ENCODE results near the gene CACNA1A.

CACNA1A gene

DNA sequence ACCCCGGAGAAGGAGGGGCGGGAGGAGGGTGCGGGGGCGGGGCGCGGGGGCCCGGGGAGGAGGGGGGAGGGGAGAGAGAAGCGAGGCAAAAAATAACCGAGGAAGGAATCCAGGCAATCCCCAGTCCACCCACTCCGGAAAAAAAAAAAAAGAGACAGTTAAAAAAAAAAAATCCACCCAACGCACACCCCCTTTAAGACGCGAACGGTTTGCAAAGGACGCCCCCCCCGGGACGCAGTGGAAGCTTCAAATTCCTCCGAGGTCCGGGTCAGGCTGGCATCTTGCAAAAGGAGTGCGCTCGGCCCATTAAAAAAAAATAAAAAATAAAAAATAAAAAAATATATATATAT lies at the start of gene CACNA1A:
Gene CACNA1A (minus strand): TSS at position 9 of the 350 bp plus-strand sequence. CDS start 255 bp downstream, outside the sequence.
- TF ChIP-seq CTCF (IDR thresholded peaks at IDR 0.05; ENCODE audit: low read length, missing control alignments): no peak
- no peak for DNase-seq (ENCODE audit: low read depth)
- no peak within 1 kb of the TSS for H3K4me3 ChIP-seq (replicated peaks; ENCODE audit: low read depth, low read length)

DNA sequence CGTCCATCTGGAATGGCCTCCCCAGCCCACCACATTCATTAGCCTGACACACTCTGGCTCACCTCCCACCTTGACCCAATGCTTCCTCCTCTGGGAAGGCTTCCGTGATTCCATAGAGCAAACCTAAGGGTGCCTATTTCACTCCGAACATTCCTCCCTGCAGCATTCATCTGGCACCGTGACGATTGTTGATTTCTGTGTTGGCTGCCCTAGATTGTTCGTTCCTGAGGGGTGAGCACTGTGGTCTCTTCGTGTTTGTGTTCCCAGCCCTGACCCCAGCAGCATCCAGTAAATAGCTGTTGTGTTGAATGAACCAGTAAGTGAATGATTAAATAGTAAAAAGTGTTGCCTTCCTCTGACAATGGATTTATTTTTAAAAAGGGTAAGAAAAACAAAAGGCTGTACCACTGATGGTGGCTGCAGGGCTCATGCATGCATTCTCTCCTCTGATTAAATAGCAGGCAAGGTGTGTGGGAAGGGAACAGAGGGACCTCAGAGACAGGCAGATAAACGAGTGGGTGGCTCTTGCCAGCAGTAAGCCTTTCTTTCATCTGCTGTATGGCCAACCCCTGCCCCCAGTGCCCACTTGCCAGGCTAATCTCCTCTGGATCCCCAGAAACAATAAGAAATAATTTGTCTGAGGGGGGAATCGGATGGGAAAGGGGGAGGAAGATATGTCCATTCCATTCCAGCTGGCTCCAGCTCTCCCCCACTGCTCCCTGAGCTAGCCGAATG lies 48.4 kb upstream of the CACNA1A start:
- H3K4me3 ChIP-seq (replicated peaks; ENCODE audit: low read depth, low read length): no peak overlapping the region
- no peak for DNase-seq (ENCODE audit: low read depth)
- no peak for TF ChIP-seq CTCF (IDR thresholded peaks at IDR 0.05; ENCODE audit: low read length, missing control alignments)

- DNase-seq (ENCODE audit: low read depth): no peak
- no peak for TF ChIP-seq CTCF (IDR thresholded peaks at IDR 0.05; ENCODE audit: low read length, missing control alignments)
Observed at GRCh38 chr19:13553880-13554400, 47.7 kb upstream of the CACNA1A start.

DNA sequence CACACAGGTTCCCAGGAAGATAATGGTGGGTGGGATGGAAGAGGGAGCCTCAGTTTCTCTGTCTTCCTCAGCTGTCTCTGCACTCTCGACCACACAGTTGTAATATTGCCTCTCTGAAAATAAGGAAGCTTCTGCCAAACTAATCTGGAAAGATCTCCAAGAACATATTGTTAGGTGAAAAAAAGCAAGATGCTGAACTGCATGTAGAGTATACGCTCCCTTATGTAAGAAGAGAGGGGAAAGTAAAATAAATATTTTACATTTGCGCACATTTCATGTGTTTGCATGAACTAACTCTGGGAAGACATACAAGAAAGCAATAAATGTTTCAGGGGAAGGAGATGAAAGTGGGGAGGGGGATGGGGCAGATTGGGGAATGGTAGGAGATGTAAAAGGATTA lies 41.9 kb upstream of the CACNA1A start:
- H3K4me3 ChIP-seq (replicated peaks; ENCODE audit: low read depth, low read length): no peak overlapping the region
- DNase-seq (ENCODE audit: low read depth): no peak
- TF ChIP-seq CTCF (IDR thresholded peaks at IDR 0.05; ENCODE audit: low read length, missing control alignments): no peak

More at GRCh38 chr19:13553880-13554400, 47.7 kb upstream of the CACNA1A start:
- H3K4me3 ChIP-seq (replicated peaks; ENCODE audit: low read depth, low read length): no peak overlapping the region

DNA sequence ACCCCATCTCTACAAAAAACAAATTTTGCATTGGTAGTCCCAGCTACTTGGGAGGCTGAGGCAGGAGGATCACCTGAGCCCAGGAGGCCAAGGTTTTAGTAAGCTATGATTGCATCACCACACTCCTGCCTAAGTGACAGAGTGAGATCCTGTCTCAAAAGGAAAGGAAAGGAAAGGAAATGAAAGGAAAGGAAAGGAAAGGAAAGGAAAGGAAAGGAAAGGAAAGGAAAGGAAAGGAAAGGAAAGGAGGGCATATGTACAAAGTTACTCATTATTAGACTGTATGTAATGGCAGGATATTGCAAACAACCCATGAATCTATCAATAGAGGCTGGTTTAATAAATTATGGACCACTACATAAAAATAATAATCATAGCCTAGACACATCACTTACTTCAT lies 40.8 kb upstream of the CACNA1A start:
- no peak overlapping the region for H3K4me3 ChIP-seq (replicated peaks; ENCODE audit: low read depth, low read length)
- no peak for TF ChIP-seq CTCF (IDR thresholded peaks at IDR 0.05; ENCODE audit: low read length, missing control alignments)

DNA sequence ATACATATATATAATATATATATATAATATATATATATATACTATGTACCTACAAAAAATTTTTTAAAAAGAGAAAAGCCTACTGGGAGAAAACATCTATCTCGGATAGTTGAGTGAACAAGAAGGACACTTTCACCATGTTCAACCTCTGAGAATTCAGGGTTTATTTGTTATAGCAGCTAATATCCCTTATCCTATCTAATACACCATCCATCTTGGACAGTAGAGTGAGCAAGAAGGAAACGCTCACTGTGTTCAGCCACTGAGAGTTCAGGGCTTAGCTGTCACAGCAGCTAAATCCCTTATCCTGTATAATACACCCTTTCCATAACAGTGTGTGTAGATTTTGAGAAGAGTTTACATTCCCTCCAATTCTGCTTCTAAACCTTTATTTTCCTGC lies 38.1 kb upstream of the CACNA1A start:
- no peak overlapping the region for H3K4me3 ChIP-seq (replicated peaks; ENCODE audit: low read depth, low read length)
- no peak for DNase-seq (ENCODE audit: low read depth)
- no peak for TF ChIP-seq CTCF (IDR thresholded peaks at IDR 0.05; ENCODE audit: low read length, missing control alignments)

More for the DNA sequence above, 40.8 kb upstream of the CACNA1A start:
- no peak for DNase-seq (ENCODE audit: low read depth)

- DNase-seq (ENCODE audit: low read depth): no peak
- no peak for TF ChIP-seq CTCF (IDR thresholded peaks at IDR 0.05; ENCODE audit: low read length, missing control alignments)
- H3K4me3 ChIP-seq (replicated peaks; ENCODE audit: low read depth, low read length): no peak overlapping the region
Observed at GRCh38 chr19:13541554-13541953, 35.3 kb upstream of the CACNA1A start.
